ENCODE results near the gene PSPH.
"Not testable (repeated sequence)": the region's sequence is repeated elsewhere in the genome, so short reads cannot be mapped to it uniquely, and the experiment has no call there.

Gene PSPH

GRCh38 chr7:56063500-56063881 is 12.2 kb upstream of the PSPH start:
- DNase-seq (ENCODE audit: low read depth, low spot score), result no peak

- no peak for DNase-seq (ENCODE audit: low read depth, low spot score)
Observed at GRCh38 chr7:56062382-56062781, 11.1 kb upstream of the PSPH start.

- no peak for DNase-seq (ENCODE audit: low read depth, low spot score)
Observed at GRCh38 chr7:56053993-56054392, 2.7 kb upstream of the PSPH start.

DNA sequence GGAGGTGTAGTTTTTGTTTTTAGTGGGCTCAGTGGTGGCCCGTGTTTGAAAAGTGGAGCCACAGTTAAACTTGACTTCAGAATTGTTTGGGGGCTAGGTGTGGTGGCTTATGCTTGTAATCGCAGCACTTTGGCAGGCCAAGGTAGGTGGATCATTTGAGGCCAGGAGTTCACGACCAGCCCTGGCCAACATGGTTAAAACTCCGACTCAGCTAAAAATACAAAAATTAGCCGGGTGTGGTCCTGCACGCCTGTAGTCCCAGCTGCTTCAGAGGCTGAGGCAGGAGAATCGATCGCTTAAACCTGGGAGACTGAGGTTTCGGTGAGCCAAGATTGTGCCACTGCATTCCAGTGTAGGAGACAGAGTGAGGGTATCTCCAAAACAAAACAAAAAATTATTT is 2.1 kb upstream of the PSPH start:
- DNase-seq (ENCODE audit: low read depth, low spot score), result no peak

GRCh38 chr7:56051053-56051338 is 248 bp downstream of the PSPH start:
- no peak for DNase-seq (ENCODE audit: low read depth, low spot score)

GRCh38 chr7:56048763-56049162 is 2.5 kb downstream of the PSPH start:
- DNase-seq (ENCODE audit: low read depth, low spot score), result not testable (repeated sequence)

GRCh38 chr7:56048245-56048644 is 3.0 kb downstream of the PSPH start:
- no peak for DNase-seq (ENCODE audit: low read depth, low spot score)

- DNase-seq (ENCODE audit: low read depth, low spot score), result not testable (repeated sequence)
Observed at GRCh38 chr7:56047446-56048116, 3.7 kb downstream of the PSPH start.

DNA sequence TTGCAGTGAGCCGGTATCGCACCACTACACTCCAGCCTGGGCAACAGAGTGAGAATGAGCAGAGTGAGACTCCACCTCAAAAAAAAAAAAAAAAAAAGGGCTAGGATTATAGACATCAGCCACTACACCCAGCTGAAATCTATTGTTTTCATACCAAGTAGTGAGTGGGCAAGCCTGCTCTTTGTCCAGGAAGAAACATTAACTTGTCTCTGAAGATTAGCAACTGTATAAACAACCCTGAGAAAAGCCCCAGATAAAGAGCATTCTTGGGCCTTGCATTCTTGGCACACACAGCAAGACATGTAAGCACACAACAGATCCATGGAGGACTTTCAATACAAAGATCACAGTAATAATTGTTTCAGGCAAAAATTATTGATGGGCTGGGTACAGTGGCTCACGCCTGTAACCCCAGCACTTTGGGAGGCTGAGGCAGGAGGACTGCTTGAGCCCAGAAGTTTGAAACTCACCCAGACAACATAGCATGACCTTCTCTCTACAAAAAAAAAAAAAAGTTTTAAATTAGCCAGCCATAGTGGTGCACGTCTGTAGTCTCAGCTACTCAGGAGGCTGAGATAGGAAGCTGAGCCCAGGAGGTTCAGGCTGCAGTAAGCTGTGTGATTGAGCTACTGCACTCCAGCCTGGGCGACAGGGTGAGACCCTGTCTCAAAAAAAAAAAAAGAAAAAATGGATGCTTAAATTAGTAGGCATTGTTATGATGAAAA is 4.4 kb downstream of the PSPH start:
- DNase-seq (ENCODE audit: low read depth, low spot score), result no peak

DNA sequence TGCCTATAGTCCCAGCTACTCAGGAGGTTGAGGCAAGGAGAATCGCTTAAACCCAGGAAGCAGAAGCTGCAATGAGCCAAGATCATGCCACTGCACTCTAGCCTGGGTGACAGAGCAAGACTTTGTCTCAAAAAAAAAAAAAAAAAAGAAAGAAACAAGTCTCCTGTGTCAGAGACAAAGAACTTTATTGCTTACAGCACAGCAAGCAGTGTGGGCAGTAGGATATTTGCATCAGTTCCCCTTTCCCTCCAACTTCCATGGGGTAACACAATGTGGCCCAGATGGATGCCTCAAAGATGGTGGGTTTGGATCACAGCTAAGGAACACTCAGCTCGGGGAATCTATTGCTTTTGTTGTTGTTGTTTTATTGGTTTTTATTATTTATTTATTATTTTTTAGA is 5.5 kb downstream of the PSPH start:
- DNase-seq (ENCODE audit: low read depth, low spot score), result not testable (repeated sequence)

- DNase-seq (ENCODE audit: low read depth, low spot score), result no peak
Observed at GRCh38 chr7:56040730-56041129, 10.5 kb downstream of the PSPH start.

DNA sequence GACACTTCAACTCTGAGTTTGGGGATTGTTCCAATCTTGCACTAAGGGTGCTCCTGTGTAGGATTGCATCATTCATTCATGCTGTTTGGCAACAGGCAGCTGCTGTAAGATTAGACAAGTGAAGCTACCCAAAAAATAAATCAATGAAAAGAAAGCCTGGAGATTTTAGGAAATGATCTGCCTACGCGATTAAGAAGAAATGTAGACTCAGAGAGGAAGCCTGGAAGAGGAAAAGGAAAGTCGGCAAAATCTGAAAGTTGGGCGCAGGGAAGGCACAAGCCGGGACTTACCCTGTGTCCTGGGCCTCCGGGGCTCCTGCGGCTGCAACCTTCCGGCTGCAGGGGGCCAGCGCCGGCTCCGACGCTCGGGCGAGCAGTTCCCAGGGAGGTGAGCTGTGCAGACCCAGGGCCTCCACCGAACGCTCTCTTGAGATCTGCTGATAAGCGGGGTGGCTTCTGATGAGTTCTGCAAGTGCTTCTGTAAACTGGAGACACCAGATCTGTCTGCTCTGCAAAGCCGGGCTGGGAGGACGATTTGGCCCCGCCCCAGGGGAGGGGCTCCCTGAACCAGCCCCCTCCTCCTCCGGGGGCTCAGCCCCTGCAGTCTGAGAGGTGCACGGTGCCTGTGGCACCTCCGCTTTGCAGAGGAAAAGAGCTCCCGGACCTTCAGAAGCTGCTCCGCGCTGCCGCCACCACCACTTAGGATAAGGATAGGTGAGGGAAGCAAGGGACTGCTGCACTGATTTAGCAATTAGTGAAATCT is 17.4 kb downstream of the PSPH start:
- DNase-seq (ENCODE audit: low read depth, low spot score), result no peak

DNA sequence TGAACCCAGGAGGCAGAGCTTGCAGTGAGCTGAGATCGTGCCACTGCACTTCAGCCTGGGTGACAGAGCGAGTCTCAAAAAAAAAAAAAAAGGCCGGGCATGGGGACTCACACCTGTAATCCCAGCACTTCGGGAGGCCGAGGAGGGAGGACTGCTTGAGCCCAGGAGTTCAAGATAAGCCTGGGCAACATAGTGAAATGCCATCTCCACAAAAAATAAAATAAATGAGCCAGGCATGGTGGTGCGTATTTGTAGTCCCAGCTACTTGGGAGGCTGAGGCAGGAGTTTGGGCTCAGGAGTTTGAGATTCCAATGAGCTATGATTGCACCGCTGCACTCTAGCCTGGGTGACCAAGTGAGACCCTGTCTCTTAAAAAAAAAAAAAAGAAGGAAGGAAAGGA is 18.7 kb downstream of the PSPH start:
- DNase-seq (ENCODE audit: low read depth, low spot score), result not testable (repeated sequence)

GRCh38 chr7:56031556-56031955 is 19.7 kb downstream of the PSPH start:
- not testable (repeated sequence) for DNase-seq (ENCODE audit: low read depth, low spot score)

DNA sequence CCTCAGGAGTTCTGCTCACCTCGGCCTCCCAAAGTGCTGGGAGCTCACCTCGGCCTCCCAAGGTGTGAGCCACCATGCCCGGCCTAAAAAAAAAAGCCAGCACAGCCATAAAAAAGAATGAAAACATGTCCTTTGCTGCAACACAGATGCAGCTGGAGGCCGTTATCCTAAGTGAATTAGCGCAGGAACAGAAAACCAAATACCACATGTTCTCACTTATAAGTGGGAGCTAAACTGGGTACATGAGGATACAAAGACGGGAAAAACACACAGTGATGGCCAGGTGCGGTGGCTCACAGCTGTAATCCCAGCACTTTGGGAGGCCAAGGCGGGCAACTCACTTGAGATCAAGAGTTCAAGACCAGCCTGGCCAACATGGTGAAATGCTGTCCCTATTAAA is 20.9 kb downstream of the PSPH start:
- no peak for DNase-seq (ENCODE audit: low read depth, low spot score)

DNA sequence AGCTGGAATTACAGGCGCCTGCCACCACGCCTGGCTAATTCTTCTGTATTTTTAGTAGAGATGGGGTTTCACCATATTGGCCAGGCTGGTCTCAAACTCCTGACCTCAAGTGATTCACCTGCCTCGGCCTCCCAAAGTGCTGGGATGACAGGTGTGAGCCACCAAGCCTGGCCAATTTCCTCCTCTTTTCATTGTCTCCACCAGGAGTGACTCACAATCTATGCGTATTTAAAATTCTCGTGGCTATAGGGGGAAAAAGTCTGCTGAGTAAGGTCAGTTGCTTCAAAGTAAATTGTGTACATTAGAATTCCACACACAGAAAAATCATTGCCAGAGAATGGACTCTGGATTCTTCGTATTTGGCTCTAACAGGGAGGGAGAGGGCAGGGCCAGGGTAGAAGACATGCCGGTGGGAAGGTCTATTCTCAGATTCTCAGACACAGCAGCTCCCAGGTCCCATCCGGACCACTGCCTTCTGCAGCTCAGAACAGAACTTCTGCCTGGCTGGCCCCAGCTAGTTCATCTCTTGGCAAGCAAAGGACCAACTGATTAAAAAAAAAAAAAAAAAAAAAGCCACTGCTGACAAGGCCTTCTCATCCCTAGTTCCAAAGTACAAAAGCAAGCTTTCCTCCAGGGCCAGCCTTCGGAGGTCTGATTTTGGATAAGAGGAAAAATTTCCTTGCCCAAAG is 22.2 kb downstream of the PSPH start:
- DNase-seq (ENCODE audit: low read depth, low spot score), result no peak

- DNase-seq (ENCODE audit: low read depth, low spot score), result no peak
Observed at GRCh38 chr7:56026538-56026937, 24.7 kb downstream of the PSPH start.

GRCh38 chr7:56023500-56023899 is 27.7 kb downstream of the PSPH start:
- no peak for DNase-seq (ENCODE audit: low read depth, low spot score)

- DNase-seq (ENCODE audit: low read depth, low spot score), result no peak
Observed at GRCh38 chr7:56019501-56019900, 31.7 kb downstream of the PSPH start.

GRCh38 chr7:56017015-56017414 is 34.2 kb downstream of the PSPH start:
- not testable (repeated sequence) for DNase-seq (ENCODE audit: low read depth, low spot score)

DNA sequence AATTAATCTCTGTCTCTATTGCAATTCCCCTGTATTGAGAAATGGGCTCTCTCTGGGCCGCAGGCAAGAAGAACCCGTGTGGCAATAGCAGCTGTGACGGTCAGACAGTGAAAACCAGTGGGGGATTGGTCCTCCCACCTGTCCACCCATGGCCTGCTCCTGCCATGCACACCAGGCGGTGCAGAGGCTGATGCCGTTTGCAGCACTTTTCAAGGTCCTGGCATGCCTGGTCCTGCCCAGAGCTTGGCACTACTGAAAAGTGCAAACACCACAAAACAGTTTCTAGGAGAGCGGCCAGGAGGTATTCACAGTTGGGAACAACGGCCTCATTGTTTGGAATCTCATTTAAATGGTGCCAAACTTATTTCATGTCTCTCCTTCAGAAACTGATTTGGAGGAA is 41.5 kb downstream of the PSPH start:
- no peak for DNase-seq (ENCODE audit: low read depth, low spot score)

DNA sequence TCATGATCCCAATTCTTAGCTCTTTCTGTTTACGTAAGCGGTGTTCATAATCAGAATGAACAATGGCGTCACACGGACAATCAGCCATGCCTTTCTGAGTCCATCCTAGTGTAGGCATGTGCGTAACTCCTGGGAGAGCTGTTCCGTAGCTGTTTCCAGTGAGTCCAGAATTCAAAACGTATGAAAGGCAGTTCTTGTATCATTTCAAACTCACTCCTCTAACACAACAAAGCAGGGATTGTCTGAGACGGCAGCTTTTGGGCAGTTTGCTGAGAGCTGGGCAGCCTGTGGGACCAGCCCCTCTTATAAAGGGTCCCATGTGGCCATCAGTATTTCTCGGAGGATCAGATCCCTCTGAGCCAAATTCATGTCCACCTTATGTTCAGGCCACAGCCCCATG is 43.4 kb downstream of the PSPH start:
- DNase-seq (ENCODE audit: low read depth, low spot score), result no peak
